NT2/D1 (cell line): ENCODE measurements around the gene TSSC4.

Experiments
- DNase-seq: peaks from one replicate; pipeline ENCODE4 v3.0.0-alpha.2; 2011; ENCODE audit warnings: low read depth, low spot score
- H3K27me3 ChIP-seq: 2 replicates; pipeline ENCODE4 v1.6.0; 2011; ENCODE audit warnings: mild to moderate bottlenecking; ENCODE audit not compliant: insufficient read length, insufficient read depth
- H3K36me3 ChIP-seq: 2 replicates; pipeline ENCODE4 v1.6.1; 2011; ENCODE audit warnings: mild to moderate bottlenecking, low read length, mixed read lengths; ENCODE audit not compliant: insufficient read depth, insufficient read length
- H3K4me1 ChIP-seq: 2 replicates; pipeline ENCODE4 v1.5.1; 2011; ENCODE audit not compliant: insufficient read depth, insufficient read length
- H3K4me3 ChIP-seq: 2 replicates; pipeline ENCODE4 v1.5.1; 2011; ENCODE audit warnings: low read depth; ENCODE audit not compliant: insufficient read length
- H3K9ac ChIP-seq: 2 replicates; pipeline ENCODE4 v1.6.0; 2011; ENCODE audit warnings: low read depth; ENCODE audit not compliant: insufficient read length
- H3K9me3 ChIP-seq: 2 replicates; pipeline ENCODE4 v1.5.1; 2011; ENCODE audit warnings: mild to moderate bottlenecking, low read length; ENCODE audit not compliant: insufficient read depth
- SUZ12 ChIP-seq: IDR thresholded peaks from 2 replicates; pipeline ENCODE4 v1.6.1; 2011; ENCODE audit not compliant: insufficient read length, insufficient read depth; ENCODE audit errors: extremely low read depth
- YY1 ChIP-seq: IDR thresholded peaks from 2 replicates; pipeline ENCODE4 v1.6.1; 2011; ENCODE audit not compliant: insufficient read length, insufficient read depth
- ZNF274 ChIP-seq: IDR thresholded peaks from 2 replicates; pipeline ENCODE4 v1.6.1; 2011; ENCODE audit warnings: mild to moderate bottlenecking, low read depth, low read length

The TSSC4 gene

DNA sequence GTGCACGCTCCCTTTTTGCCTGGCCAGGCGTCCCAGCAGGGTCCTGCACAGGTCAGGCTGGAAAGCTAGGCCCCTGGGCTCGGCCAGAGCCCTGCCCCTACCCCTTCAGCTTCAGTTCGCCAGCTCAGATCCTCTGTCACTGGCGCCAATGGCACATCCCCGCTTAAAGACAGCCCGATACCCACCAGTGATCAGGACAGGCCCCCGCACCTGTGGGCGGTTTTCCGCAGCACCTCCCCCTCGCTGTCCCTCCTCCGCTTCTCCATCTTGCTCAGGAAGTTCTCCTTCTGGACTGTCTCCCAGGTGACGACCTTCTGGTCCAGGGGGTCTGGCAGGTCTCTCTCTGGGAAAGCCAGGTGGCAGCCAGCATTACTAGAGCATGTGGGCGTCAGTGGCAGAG, 5.9 kb downstream of the TSSC4 start:
- no peak overlapping the region for H3K4me3 ChIP-seq
- DNase-seq, result no peak
- peaks cover 35% of the 10 kb centered on the region for H3K36me3 ChIP-seq
- no peaks in the 10 kb centered on the region for H3K27me3 ChIP-seq
- no peaks in the 10 kb centered on the region for H3K9me3 ChIP-seq
- H3K4me1 ChIP-seq, result peaks cover 24% of the 10 kb centered on the region
- TF ChIP-seq YY1 (no peak), ZNF274 (no peak), SUZ12 (no peak)
- no peak overlapping the region for H3K9ac ChIP-seq

DNA sequence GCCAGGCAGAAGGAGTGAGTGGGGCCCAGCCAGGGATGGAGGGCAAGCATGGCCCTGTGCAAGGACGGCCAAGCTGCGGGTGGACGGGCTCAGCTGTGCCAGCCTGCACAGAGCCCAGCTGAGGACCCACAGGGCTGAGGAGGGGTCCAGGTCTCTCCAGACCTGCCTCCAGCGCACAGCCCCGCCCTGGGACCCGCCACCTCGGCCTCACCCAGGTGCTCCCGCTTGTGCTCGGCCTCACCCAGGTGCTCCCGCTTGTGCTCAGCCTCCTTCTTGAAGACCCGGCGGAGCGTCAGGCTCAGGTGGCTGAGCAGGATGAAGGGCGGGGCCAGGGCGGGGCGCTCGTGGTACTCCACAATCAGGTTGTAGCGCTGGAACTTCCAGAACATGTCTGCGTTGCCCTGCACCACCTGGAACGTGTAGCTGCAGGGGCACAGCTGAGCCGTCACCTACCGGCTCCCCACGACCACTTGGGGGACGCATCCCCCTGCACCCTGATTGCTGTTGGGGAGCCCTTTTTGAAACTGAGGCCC, 6.4 kb downstream of the TSSC4 start:
- Histone ChIP-seq H3K4me3 (no peak overlapping the region), H3K9ac (no peak overlapping the region), H3K4me1 (peaks cover 22% of the 10 kb centered on the region), H3K9me3 (no peaks in the 10 kb centered on the region), H3K27me3 (no peaks in the 10 kb centered on the region), H3K36me3 (peaks cover 33% of the 10 kb centered on the region)
- TF ChIP-seq YY1 (no peak), SUZ12 (no peak), ZNF274 (no peak)
- no peak for DNase-seq

DNA sequence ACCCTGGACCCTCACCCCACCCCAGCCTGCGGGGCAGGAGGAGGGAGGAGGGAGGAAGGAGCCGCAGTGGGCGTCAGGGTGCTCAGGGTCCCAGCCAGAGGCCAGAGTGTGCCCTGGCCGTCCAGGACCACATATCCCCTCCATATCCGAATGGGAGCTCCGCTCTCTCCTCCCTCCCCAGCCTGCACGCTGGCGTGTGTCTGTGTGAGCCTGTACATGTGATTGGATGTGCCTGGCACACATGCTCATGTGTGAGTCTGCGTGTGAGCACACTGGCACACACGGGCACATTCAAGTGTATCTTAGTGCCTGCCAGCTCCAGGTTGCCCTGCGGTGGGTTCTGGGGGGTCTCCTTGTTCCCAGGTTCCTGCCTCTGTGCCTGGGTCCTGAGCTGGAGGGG, 8.1 kb downstream of the TSSC4 start:
- H3K4me3 ChIP-seq, result no peak overlapping the region
- H3K27me3 ChIP-seq, result no peaks in the 10 kb centered on the region
- no peaks in the 10 kb centered on the region for H3K9me3 ChIP-seq
- no peak overlapping the region for H3K9ac ChIP-seq
- no peak for TF ChIP-seq ZNF274
- no peak for TF ChIP-seq SUZ12
- no peak for TF ChIP-seq YY1
- no peak for DNase-seq
- H3K4me1 ChIP-seq, result peaks cover 19% of the 10 kb centered on the region
- H3K36me3 ChIP-seq, result peaks cover 16% of the 10 kb centered on the region

DNA sequence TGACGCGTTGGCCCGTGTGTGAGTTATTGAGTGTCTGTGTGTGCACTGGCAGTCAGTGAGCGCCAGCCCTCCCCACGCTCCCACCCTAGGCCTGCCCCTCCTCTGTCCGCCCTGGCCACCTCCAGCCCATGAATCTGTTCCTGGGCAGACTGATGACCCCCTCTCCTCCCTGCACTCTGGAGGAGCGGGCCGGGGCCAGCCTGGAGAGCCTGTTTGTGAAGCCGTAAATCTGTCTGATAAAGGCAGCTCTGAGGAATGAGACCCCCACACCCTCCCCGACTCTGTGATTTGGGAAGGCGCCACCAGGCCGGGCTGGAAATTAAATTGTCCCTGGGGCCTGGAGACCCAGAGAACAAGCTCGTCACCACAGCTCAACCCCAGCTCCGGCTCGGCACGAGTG, 8.6 kb downstream of the TSSC4 start:
- no peak for TF ChIP-seq SUZ12
- TF ChIP-seq ZNF274, result no peak
- no peak for TF ChIP-seq YY1
- no peak for DNase-seq
- Histone ChIP-seq H3K4me3 (no peak overlapping the region), H3K4me1 (peaks cover 19% of the 10 kb centered on the region), H3K27me3 (no peaks in the 10 kb centered on the region), H3K9me3 (no peaks in the 10 kb centered on the region), H3K36me3 (peaks cover 11% of the 10 kb centered on the region), H3K9ac (peak overlapping the region; percentile 50)

DNA sequence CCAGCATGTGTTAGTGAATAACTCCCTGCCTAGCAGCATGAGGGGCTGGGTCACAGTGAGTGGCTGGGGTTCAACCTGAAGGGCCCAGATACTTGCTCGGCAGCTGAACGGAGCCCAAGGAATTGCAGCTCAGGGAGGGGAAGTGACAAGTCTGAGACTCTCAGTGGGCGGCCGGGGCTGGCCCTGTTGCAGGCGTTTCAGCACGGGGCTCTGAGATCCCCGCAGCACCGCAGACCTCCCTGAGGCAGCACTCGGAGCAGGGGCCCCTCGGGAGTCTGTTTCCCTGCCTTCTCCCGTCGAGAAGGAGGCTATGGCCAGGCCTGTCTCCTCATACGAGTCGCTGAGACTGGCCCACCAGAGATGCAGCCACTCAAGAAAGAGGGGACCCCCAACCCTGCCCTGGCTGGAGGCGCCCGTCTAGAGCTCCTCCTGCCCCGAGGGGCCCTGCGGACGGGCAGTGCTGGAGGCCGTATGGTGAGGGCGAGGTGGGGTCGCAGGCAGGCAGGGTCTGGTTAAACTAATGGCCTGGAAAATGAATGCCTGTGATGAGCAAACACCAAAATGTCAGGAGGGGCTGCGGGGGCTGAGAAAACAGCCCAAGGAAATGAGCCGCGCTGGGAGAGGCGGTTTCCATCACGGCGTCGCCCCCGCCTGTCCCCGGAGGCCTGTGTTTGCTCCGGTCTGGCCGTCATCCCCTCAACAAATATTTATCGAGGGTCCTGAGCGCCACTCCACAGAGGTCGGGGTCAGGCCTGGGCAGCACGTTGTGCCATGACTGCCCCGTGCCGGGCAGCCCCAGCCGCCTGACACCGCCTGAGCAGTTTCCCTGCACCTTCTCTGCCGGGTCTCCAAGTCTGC, 9.3 kb downstream of the TSSC4 start:
- peak overlapping the region; percentile 50 for H3K9ac ChIP-seq
- no peak for TF ChIP-seq ZNF274
- H3K4me1 ChIP-seq, result peaks cover 19% of the 10 kb centered on the region
- no peaks in the 10 kb centered on the region for H3K27me3 ChIP-seq
- H3K9me3 ChIP-seq, result no peaks in the 10 kb centered on the region
- H3K4me3 ChIP-seq, result no peak overlapping the region
- peaks cover 4% of the 10 kb centered on the region for H3K36me3 ChIP-seq
- no peak for DNase-seq

DNA sequence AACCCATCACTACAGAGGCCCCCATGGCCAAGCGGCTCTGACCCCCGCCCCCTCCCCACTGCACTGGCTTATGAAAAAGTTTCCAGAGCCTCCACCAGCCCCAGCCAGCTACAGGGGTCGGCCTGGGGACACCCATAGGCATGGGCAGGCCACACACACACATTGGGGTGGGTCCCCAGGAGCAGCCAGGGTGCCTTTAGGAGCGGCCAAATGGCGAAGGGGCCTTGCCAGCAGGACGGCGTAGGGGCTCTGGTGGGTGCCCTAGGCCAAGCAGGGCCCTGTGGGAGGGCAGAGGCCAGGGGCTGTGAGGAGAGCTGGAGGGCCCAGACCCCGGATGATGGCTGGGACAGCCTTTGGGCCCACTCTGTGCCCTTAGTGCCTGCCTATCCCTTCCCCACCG, 10.1 kb downstream of the TSSC4 start:
- H3K36me3 ChIP-seq, result no peaks in the 10 kb centered on the region
- H3K4me3 ChIP-seq, result no peak overlapping the region
- no peaks in the 10 kb centered on the region for H3K27me3 ChIP-seq
- H3K9ac ChIP-seq, result peak overlapping the region; percentile 32
- H3K4me1 ChIP-seq, result peaks cover 19% of the 10 kb centered on the region
- H3K9me3 ChIP-seq, result no peaks in the 10 kb centered on the region
- DNase-seq, result no peak
- no peak for TF ChIP-seq ZNF274
- TF ChIP-seq YY1, result no peak
- no peak for TF ChIP-seq SUZ12

DNA sequence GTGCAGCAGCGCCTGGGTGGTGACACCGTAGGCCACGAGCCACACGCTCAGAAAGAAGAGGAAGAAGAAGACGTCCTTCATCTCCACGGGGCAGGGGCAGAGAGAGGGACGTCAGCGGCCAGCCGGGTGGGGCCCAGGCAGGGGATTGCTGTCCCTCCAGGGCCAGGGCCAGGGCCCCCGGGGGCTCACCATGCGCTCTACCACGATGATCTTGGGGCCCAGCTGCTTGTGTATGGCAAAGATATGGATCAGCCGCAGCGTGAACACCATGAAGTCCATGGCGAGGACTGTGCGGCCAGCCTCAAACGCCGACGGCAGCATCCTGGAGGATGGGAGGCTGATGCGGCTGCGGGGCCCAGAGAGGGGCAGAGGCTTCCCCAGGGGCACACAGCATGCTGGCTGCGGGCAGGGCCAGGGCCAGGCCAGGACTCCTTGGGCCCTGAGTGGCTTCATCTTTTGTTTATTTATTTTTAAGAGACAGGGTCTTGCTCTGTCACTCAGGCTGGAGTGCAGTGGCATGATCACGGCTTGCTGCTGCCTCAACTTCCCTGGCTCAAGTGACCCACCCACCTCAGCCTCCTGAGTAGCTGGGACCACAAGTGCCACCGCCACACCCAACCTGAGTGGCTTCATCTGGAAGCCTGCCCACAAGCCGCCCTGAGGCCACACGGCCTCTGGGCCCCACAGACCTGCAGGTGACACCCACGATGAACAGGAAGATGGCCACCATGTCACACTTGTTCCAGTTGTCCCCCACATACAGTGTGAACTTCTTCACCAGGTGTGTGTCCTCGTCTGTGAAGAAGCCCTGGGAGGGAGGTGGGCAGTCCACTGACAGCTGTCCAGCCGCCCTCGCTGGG, 11.1 kb downstream of the TSSC4 start:
- no peaks in the 10 kb centered on the region for H3K27me3 ChIP-seq
- H3K4me3 ChIP-seq, result no peak overlapping the region
- no peaks in the 10 kb centered on the region for H3K9me3 ChIP-seq
- H3K36me3 ChIP-seq, result no peaks in the 10 kb centered on the region
- H3K9ac ChIP-seq, result no peak overlapping the region
- no peak for DNase-seq
- H3K4me1 ChIP-seq, result peaks cover 17% of the 10 kb centered on the region
- TF ChIP-seq YY1, result no peak
- TF ChIP-seq ZNF274, result no peak
- TF ChIP-seq SUZ12, result no peak
